ENCODE measurements around the gene NME9.
A peak's percentile ranks its signal among the peaks of the same experiment; 100 is the strongest.

The NME9 gene

DNA sequence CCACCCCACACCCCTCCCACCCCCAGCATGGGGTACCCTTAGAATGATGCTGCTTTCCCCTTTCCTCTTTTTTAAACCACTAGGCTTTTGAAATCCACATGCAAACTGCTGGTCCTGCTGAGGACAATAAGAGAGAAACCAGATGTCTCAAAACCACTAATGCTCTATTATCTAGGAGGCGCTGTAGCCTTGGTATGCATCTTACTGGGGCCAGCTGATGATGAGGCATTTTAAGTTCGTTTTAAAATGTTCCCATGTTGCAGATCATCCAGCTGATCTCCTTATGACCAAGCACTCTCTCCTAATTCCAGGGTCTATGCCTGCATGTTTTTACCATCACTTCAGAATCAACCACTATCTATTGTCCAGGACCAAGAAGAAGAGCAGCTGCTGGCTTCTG lies 1.3 kb downstream of the NME9 start:
- peaks cover 43% of the 10 kb centered on the region for H3K4me1 ChIP-seq (ENCODE audit: insufficient read depth, low read length, poor library complexity, severe bottlenecking)
- H3K79me2 ChIP-seq (ENCODE audit: insufficient read depth, low read length), result no peaks in the 10 kb centered on the region
- H2AFZ ChIP-seq (ENCODE audit: low read length), result peak overlapping the region; percentile 96
- no peaks in the 10 kb centered on the region for H3K9me3 ChIP-seq (ENCODE audit: insufficient read depth, low read depth, low read length)
- TF ChIP-seq, protein P1, sequence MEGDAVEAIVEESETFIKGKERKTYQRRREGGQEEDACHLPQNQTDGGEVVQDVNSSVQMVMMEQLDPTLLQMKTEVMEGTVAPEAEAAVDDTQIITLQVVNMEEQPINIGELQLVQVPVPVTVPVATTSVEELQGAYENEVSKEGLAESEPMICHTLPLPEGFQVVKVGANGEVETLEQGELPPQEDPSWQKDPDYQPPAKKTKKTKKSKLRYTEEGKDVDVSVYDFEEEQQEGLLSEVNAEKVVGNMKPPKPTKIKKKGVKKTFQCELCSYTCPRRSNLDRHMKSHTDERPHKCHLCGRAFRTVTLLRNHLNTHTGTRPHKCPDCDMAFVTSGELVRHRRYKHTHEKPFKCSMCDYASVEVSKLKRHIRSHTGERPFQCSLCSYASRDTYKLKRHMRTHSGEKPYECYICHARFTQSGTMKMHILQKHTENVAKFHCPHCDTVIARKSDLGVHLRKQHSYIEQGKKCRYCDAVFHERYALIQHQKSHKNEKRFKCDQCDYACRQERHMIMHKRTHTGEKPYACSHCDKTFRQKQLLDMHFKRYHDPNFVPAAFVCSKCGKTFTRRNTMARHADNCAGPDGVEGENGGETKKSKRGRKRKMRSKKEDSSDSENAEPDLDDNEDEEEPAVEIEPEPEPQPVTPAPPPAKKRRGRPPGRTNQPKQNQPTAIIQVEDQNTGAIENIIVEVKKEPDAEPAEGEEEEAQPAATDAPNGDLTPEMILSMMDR (conservative IDR thresholded peaks at IDR 0.05; ENCODE audit: low read length), result peak; percentile 58
- TF ChIP-seq EZH2phosphoT487 (IDR thresholded peaks at IDR 0.05; ENCODE audit: borderline replicate concordance), result no peak
- H3K36me3 ChIP-seq (ENCODE audit: insufficient read depth, low read length), result no peaks in the 10 kb centered on the region
- no peaks in the 10 kb centered on the region for H3F3A ChIP-seq (ENCODE audit: low read depth)
- peak overlapping the region; percentile 88 for H3K4me2 ChIP-seq (ENCODE audit: low read depth, low read length, poor library complexity, severe bottlenecking)
- peak overlapping the region; percentile 84 for H3K9ac ChIP-seq (ENCODE audit: low read depth, low read length, poor library complexity, severe bottlenecking)
- H3K27me3 ChIP-seq (ENCODE audit: insufficient read depth, low read length, poor library complexity, severe bottlenecking), result no peaks in the 10 kb centered on the region
- no peaks in the 10 kb centered on the region for H3K9me2 ChIP-seq (replicated peaks; ENCODE audit: low read depth, low read length)
- no peaks in the 10 kb centered on the region for H4K20me1 ChIP-seq (ENCODE audit: insufficient read depth, low read length, poor library complexity, severe bottlenecking)
- H3K4me3 ChIP-seq (ENCODE audit: low read length, poor library complexity, severe bottlenecking), result peak overlapping the region; percentile 86

DNA sequence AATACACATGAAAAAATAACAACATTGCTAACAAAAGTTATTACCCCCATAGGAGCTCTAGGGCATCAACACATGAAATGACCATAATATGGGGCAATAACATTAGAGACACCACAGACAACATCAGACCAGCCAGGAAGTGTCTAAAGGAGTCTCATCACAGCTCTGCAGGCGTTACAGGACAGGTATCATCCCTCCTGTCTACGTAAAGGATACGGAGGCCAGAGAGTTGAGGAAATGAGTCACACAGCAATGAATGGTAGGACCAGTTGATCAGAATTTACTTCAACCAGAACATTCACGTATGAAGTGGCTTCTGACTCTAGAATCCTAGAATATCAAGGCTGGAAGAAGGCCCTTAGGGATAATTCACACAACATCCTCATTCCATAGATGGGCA lies 1.8 kb downstream of the NME9 start:
- H3K79me2 ChIP-seq (ENCODE audit: insufficient read depth, low read length), result no peaks in the 10 kb centered on the region
- no peak for TF ChIP-seq EZH2phosphoT487 (IDR thresholded peaks at IDR 0.05; ENCODE audit: borderline replicate concordance)
- TF ChIP-seq, protein P1 (conservative IDR thresholded peaks at IDR 0.05; ENCODE audit: low read length), result no peak
- no peaks in the 10 kb centered on the region for H3F3A ChIP-seq (ENCODE audit: low read depth)
- H3K4me3 ChIP-seq (ENCODE audit: low read length, poor library complexity, severe bottlenecking), result peak overlapping the region; percentile 43
- H2AFZ ChIP-seq (ENCODE audit: low read length), result no peak overlapping the region
- peak overlapping the region; percentile 45 for H3K4me2 ChIP-seq (ENCODE audit: low read depth, low read length, poor library complexity, severe bottlenecking)
- no peaks in the 10 kb centered on the region for H3K9me3 ChIP-seq (ENCODE audit: insufficient read depth, low read depth, low read length)
- no peaks in the 10 kb centered on the region for H3K9me2 ChIP-seq (replicated peaks; ENCODE audit: low read depth, low read length)
- no peaks in the 10 kb centered on the region for H3K27me3 ChIP-seq (ENCODE audit: insufficient read depth, low read length, poor library complexity, severe bottlenecking)
- no peak overlapping the region for H3K9ac ChIP-seq (ENCODE audit: low read depth, low read length, poor library complexity, severe bottlenecking)
- H3K4me1 ChIP-seq (ENCODE audit: insufficient read depth, low read length, poor library complexity, severe bottlenecking), result peaks cover 45% of the 10 kb centered on the region
- H4K20me1 ChIP-seq (ENCODE audit: insufficient read depth, low read length, poor library complexity, severe bottlenecking), result no peaks in the 10 kb centered on the region
- no peaks in the 10 kb centered on the region for H3K36me3 ChIP-seq (ENCODE audit: insufficient read depth, low read length)

DNA sequence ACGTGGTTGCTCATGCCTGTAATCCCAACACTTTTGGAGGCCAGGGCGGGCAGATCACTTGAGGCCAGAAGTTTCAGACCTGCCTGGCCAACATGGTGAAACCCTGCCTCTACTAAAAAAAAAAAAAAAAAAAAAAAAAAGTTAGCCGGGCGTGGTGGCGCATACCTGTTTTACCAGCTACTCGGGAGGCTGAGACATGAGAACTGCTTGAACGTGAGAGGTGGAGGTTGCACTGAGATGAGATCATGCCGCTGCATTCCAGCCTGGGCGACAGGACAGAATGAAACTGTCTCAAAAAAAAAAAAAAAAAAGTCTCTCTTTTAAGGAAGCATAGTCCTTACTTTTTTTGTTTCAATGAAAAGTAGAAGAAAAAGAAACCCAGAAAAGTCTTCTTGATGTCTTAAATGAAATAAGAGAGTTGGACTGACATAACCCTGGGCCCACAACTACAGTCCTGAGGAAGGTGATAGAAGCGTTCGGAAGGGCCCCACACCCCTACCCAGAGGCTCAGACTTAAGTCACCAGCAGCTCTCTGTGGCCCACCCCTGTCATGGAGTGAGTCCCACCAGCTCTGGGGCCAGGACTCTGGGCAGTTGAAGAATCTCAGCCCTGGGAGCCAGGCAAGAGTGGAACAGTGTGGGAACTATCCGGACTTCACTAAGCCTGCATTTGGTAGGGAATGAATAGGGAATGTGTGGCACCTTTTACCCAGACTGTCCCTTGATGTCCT lies 2.6 kb downstream of the NME9 start:
- no peaks in the 10 kb centered on the region for H3K9me2 ChIP-seq (replicated peaks; ENCODE audit: low read depth, low read length)
- no peaks in the 10 kb centered on the region for H3K79me2 ChIP-seq (ENCODE audit: insufficient read depth, low read length)
- H3F3A ChIP-seq (ENCODE audit: low read depth), result no peaks in the 10 kb centered on the region
- no peak overlapping the region for H3K4me3 ChIP-seq (ENCODE audit: low read length, poor library complexity, severe bottlenecking)
- H4K20me1 ChIP-seq (ENCODE audit: insufficient read depth, low read length, poor library complexity, severe bottlenecking), result no peaks in the 10 kb centered on the region
- peak overlapping the region; percentile 45 for H3K4me2 ChIP-seq (ENCODE audit: low read depth, low read length, poor library complexity, severe bottlenecking)
- peaks cover 53% of the 10 kb centered on the region for H3K4me1 ChIP-seq (ENCODE audit: insufficient read depth, low read length, poor library complexity, severe bottlenecking)
- H3K36me3 ChIP-seq (ENCODE audit: insufficient read depth, low read length), result no peaks in the 10 kb centered on the region
- H3K9me3 ChIP-seq (ENCODE audit: insufficient read depth, low read depth, low read length), result no peaks in the 10 kb centered on the region
- no peak overlapping the region for H2AFZ ChIP-seq (ENCODE audit: low read length)
- no peaks in the 10 kb centered on the region for H3K27me3 ChIP-seq (ENCODE audit: insufficient read depth, low read length, poor library complexity, severe bottlenecking)
- H3K9ac ChIP-seq (ENCODE audit: low read depth, low read length, poor library complexity, severe bottlenecking), result no peak overlapping the region
- TF ChIP-seq EZH2phosphoT487 (IDR thresholded peaks at IDR 0.05; ENCODE audit: borderline replicate concordance), result no peak
- TF ChIP-seq, protein P1 (conservative IDR thresholded peaks at IDR 0.05; ENCODE audit: low read length), result no peak
